GM18505 (cell line): ENCODE results near the gene PDIK1L.
"Not testable (repeated sequence)": the region's sequence is repeated elsewhere in the genome, so short reads cannot be mapped to it uniquely, and the experiment has no call there.

Source experiments
- ATAC-seq: cut with Tn5 transposase; IDR thresholded peaks from one replicate; pipeline ENCODE4 v1.9.1; 2021; ENCODE audit not compliant: unreplicated experiment
- POLR2A ChIP-seq: IDR thresholded peaks from 4 replicates; pipeline ENCODE4 v1.6.1; 2011; ENCODE audit warnings: borderline replicate concordance; ENCODE audit not compliant: insufficient read depth, insufficient read length; ENCODE audit errors: extremely low read depth

Gene PDIK1L

DNA sequence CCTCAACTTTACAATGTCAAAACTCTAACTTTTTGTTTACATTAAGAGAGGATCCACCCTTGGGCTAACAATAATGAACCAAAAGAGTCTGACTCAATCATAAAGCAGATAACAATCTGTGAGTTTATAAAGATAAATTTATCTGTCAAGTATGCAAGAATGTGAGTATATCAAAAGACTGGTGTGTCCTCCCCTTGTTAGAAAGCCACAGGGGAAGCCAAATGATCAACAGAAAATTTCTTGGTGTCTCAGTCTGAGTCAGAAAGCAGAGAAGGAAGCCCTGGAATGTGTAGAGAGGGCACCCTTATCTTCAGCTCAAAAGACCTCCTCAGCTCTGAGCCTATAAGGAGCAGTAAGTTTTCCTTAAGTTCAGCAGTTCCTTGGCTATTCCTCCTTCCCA is 13.9 kb upstream of the PDIK1L start:
- TF ChIP-seq POLR2A: no peak
- ATAC-seq: no peak

DNA sequence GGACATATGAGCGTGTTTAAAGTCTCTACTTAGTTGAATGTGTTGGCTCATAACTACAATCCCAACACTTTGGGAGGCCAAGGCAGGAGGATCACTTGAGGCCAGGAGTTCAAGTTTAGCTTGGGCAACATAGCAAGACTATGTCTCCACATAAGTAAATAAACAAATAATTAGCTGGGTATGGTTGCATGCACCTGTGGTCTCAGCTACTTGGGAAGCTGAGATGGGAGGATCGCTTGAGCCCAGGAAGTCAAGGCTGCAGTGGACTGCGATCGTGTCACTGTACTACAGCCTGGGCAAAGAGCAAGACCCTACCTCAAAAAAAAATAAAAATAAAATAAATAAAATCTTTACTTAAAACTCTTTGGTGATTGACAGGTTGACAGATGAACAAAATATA is 13.0 kb upstream of the PDIK1L start:
- ATAC-seq: no peak
- no peak for TF ChIP-seq POLR2A

DNA sequence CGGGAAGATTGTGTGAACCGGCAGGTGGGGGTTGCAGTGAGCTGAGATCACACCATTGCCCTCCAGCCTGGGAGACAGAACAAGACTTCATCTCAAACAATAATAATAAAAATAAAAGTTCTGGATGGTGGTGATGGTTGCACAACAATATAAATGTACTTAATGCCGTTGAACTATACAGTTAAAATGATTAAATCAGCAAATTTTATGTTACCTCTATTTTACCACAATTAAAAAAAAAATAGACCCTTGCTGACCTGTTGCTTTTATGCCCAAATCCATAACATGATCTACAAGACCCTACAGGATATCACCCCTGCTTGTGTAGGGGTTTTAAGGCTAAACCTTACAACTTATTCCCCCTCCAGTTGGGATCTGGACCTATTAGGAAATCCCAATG is 11.8 kb upstream of the PDIK1L start:
- no peak for TF ChIP-seq POLR2A
- ATAC-seq: no peak

DNA sequence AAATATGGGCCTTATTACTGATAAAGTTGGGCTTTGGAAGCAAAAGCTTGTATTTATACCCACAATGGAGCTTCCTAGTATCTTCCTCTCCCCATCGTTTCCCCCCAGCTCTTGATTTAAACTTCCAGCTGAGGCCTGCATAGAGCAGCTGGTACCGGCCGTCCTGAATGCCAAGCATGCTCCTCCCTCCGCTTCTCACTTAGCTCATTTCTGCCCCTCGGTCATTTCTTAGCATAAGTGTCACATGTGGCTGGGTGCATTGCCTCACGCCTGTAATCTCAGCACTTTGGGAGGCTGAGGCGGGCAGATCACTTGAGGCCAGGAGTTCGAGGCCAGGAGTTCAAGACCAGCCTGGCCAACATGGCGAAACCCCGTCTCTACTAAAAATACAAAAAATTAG is 11.4 kb upstream of the PDIK1L start:
- not testable (repeated sequence) for ATAC-seq

DNA sequence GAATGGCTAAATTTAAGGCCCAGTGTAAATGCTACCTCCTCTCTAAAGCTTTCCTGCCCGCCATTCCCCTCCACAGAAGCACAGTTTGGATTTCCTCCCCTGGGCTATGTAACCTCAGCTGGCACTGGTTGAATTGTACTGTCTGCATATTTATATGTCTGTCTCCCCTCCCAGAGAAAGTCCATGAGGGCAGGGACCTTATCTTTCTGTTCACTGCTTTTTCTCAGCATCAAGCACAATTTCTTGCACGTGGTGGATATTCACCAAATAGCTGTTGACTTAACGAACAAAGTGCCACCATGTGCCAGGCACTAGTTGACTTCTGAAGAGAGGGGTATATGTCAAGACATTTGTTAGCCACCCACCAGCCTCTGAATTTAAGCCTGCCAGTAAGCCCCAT is 9.5 kb upstream of the PDIK1L start:
- no peak for TF ChIP-seq POLR2A
- ATAC-seq: no peak

DNA sequence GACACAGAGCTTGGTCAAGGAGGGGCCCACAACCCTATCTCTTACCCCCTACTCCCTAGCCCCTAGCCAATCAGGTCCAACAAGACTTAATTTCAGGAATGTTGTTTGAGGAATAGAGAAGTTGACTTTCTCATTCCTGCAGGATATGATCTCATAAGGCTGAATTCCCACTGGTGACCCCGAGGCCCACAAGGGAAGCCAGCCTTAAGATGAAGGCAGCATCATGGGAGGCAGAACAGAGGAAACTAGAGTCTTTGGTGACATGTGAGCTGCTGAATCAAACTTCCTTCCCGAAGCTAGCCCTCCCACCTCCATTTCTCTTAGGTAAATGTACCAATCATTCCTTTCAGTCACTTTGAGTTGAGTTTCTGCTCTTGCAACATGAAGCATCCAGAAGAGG is 9.1 kb upstream of the PDIK1L start:
- ATAC-seq: no peak
- no peak for TF ChIP-seq POLR2A

DNA sequence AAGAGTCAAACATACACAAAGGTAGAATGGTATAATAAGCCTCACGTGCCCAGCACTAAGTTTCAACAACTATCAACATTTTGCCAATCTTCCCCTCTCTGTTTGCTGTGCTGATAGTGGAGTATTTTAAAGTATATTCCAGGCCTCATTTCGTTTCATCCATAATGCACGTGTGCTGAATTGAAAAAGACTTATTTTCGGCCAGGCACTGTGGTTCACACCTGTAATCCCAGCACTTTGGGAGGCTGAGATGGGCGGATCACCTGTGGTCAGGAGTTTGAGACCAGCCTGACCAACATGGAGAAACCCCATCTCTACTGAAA is 6.4 kb upstream of the PDIK1L start:
- ATAC-seq: not testable (repeated sequence)

DNA sequence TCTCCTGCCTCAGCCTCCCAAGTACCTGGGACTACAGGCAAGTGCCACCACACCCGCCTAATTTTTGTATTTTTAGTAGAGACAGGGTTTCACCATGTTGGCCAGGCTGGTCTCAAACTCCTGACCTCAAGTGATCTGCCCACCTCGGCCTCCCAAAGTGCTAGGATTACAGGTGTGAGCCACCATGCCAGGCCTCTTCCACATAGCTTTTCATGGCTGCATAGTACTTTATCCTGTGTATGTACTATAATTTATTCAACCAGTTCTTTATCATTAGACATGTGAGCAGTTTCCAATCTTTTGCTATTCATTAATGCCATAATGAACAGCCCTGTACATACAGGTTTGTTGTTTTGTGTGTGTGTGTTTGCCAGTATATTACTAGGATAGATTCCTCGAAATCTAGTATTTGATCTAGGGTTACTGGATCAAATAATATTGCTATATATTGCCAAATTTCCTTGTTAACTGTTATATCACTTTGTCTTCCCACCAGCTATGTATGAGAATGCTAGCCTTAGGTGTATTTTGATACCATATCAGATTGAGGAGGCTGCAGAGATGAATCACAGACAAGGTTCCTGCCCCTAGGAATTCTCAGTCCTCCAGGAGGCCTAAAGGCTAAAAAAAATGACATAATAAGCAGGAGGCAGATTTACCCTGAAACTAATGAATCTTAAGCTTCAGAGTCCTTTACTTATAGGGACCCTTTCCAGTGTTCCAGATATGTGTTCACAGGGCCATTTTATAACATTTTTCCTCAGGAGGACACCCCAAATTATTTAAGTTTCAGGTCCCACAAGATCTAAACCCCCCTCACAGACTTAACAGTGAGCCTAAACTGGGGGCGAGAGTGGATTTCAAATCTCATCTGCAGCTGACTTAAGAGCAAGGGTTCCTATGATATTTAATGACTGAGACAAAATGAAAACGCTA is 2.1 kb upstream of the PDIK1L start:
- no peak for ATAC-seq
- no peak for TF ChIP-seq POLR2A

DNA sequence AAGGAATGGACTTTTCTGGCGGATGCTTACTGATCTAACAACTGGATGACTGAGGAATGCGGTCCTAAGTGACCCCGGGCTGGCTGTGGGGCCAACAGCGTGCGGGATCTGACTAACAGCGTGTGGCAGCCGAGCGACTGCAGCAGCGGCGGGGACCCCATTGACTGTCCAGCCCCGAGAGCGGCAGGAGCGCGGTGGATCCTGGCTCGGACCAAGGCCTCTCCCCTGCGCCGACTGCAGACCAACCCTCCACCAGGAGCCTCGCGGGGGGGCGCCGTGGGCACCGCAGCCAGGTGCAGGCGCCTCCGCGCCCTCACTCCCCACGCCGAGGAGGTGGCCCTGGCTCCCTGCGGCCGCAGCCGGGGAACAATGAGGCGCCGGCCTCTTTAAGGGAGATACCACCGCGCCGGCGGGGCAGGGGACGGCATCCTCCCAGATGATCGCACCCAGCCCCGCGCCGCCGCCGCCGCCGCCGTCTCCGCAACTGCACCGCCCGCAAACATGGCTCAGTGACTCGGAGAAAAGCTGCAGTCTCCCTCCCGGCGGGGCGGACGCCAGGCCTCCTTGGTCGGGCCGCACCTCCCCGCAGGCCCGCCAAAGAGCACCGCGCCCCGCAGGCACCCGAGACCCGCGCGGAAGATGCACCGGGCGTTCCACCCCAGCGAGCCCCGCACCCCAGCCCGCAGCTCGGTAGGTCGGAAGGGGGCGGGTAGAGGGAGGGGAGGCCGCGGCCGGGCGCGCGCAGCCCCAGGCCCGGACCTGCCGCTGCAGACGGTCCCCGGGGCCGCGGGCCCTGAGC is 694 bp upstream of the PDIK1L start:
- TF ChIP-seq POLR2A: peak; percentile 54

DNA sequence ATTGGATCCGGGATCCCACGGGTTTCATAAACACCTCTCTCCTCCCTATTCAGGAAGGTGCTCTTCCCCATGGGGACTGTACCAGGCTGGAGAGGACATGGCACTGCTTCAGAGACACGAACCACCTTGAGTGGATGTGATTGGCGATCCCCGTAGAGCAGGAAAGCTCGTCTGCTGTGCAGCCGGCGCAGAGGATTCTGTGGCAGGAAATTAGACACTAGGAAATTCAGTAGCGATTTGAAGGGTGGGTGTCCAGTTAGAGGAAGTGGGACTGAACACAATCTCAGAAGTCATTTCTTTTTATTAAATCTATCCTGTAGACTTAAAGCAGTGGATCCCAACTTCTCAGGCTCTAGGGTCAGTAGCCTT is 767 bp downstream of the PDIK1L start:
- no peak for TF ChIP-seq POLR2A
- ATAC-seq: no peak

More for the DNA sequence above, 694 bp upstream of the PDIK1L start:
- ATAC-seq: peak; percentile 42

DNA sequence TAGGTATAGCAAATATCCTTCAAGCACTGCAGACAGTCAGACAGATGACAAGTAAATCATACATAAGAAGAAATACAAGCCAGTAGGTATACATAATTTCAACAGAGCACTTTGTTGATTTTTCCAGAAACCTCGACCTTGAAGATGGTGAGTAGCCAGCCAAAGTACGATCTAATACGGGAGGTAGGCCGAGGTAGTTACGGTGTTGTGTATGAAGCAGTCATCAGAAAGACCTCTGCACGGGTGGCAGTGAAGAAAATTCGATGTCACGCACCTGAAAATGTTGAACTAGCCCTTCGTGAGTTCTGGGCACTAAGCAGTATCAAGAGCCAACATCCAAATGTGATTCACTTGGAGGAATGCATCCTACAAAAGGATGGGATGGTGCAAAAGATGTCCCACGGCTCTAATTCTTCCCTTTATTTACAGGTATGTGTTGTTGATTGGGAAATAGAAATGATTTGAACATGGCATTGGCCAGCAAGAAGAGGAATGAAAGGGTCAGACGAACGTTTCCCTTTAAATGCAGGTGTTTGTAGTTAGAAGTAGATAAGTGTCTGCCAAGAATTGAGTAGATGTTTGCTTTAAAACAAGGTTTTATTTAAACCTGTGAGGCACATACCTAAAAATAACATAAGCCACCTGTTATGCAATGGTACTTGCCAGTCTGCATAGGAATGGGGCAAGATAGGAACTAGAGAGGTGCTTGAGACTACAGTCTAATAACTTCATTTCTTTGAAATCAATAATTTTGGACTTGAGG is 2.7 kb downstream of the PDIK1L start:
- ATAC-seq: no peak

DNA sequence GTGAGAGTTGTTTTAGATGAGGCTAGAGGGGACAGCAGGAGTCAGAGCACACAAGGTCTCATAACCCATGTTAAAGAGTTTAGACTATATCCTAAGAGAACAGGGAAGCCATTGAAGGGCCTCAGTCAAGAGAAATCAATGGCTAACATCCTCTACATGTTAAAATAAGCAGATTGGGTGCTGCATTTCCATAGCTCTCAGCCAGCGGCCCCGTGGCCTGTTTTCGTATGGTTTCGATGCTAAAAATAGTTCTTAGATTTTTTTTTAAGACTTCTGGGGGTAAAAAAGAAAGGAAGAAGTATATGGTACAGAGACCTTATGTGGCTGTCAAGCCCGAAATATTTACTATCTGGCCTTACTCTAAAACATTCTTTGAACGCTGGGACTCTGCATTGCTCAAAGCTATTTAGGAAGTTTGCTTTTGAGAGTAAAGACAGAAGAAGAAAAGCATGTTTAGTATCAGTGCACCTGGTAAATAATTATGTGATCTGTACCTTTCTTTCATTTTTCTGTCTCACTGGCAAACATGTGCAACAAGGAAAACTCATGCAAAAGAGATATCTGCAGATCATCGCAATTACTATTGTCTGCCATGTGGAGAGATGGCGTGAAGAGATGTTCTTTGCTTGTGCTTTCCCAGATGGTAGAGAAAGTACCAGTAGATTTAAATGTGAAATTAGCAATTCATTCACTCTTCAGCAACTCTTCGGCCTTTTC is 8.4 kb downstream of the PDIK1L start:
- ATAC-seq: no peak
- no peak for TF ChIP-seq POLR2A

More for the DNA sequence above, 2.7 kb downstream of the PDIK1L start:
- TF ChIP-seq POLR2A: no peak
